HG02840 (cell line): ENCODE data around the gene CMTM4.
"Not testable (repeated sequence)": the region's sequence is repeated elsewhere in the genome, so short reads cannot be mapped to it uniquely, and the experiment has no call there.

Experiments
- ATAC-seq: cut with Tn5 transposase; IDR thresholded peaks from one replicate; pipeline ENCODE4 v1.9.1; 2021; ENCODE audit warnings: mild to moderate bottlenecking, moderate library complexity, moderate number of reproducible peaks; ENCODE audit not compliant: unreplicated experiment, low FRiP score

CMTM4 gene

DNA sequence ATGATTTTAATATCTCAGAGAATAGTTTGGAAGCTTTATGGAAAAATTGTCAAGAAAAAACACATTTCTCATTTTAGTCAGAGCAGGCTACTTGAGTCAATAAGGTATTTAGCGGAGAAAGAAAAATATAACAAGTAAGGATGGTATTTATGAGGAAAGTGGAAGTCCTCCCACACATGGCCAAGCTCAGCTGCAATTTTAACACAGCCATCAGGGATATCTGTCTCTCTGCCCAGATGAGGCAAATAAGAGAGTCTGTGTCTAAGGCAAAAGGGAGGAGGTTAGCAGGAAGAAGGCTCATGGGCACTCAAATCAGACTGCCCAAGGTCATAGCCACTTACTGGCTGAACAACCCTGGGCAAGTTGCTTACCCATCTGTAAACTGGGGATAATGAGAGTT is 122.5 kb downstream of the CMTM4 start:
- no peak for ATAC-seq

DNA sequence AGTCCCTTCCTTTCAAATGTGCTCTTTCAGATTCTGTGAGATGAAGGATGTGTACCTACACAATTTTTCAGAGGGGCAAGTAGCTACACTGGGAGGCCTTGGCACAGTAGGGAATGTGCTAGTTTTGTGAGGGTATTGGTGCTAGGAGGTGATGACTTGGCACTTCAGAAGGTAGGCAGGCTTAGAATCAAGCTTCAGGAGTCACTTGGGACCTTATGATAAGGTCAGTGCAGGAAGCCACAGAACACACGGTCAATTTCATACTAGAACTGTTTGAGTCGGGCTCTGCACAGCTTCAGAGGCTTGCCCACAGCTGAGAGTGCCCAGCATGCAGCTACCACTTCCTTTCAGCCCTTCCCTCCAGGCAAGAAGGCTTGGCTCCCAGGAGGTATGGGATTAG is 124.2 kb downstream of the CMTM4 start:
- ATAC-seq = no peak

DNA sequence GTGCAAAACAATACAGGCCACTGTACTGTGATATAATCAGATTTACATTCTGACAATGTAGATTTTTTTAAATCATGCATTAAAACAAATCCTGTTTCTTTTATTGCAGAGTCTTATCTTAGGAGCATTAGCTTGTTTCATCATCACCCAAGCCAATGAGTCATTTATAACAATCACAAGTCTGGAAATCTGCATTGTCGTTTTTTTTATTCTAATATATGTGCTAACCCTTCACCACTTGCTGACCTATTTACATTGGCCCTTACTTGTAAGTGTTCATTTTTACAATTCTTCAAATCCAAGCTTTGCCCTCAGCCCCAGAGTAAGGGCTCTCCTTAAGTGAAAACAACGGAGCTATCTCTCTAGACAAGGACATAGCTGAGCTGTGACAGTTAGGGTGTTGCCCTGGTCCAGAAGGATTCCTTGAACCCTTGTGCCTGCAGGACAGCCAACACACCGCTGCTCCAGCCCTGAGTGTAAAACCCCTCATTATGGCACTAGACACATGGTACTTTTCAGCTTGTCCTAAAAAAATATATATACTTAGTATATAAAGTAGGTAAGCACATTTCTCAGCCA is 126.6 kb downstream of the CMTM4 start:
- no peak for ATAC-seq

DNA sequence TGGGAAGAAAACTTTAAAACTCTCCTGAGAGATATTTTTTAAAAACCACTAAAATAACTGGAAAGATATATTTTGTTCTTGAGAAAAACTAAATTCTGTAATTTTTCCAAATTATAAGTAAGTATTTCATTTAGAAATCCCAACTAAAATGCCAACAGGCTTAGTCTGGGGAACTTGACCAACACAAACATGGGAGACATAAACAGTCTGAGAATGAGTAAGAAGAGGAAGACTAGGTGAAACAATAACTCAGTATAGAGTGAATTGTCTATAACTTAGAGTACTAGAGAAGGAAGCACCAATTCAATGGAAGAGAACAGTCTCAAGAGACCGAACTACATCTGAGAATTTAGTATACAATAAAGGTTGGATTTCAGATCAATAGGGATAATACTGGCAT is 127.4 kb downstream of the CMTM4 start:
- no peak for ATAC-seq

DNA sequence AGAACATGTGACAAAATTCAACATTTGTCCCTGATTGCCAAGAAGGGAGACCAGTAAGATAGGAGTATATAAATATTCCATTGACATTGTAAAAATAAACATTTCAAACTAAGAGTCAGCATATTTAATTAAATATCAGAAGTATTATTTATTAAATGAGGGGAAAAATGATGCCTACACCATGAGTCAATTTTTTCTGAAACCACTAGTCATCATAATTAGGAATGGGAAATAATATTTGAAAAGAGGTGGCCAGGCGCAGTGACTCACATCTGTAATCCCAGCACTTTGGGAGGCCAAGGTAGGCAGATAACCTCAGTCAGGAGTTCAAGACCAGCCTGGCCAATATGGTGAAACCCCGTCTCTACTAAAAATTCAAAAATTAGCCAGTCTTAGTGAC is 128.2 kb downstream of the CMTM4 start:
- no peak for ATAC-seq

DNA sequence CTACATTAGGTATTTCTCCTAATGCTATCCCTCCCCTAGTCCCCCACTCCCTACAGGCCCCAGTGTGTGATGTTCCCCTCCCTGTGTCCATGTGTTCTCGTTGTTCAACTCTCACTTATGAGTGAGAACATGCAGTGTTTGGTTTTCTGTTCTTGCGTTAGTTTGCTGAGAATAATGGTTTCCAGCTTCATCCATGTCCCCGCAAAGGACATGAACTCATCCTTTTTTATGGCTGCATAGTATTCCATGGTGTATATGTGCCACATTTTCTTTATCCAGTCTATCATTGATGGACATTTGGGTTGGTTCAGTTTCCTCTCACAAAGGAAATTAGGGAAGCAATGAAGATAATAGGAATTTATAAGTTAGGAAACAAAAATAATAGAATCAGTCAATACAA is 129.3 kb downstream of the CMTM4 start:
- not testable (repeated sequence) for ATAC-seq

DNA sequence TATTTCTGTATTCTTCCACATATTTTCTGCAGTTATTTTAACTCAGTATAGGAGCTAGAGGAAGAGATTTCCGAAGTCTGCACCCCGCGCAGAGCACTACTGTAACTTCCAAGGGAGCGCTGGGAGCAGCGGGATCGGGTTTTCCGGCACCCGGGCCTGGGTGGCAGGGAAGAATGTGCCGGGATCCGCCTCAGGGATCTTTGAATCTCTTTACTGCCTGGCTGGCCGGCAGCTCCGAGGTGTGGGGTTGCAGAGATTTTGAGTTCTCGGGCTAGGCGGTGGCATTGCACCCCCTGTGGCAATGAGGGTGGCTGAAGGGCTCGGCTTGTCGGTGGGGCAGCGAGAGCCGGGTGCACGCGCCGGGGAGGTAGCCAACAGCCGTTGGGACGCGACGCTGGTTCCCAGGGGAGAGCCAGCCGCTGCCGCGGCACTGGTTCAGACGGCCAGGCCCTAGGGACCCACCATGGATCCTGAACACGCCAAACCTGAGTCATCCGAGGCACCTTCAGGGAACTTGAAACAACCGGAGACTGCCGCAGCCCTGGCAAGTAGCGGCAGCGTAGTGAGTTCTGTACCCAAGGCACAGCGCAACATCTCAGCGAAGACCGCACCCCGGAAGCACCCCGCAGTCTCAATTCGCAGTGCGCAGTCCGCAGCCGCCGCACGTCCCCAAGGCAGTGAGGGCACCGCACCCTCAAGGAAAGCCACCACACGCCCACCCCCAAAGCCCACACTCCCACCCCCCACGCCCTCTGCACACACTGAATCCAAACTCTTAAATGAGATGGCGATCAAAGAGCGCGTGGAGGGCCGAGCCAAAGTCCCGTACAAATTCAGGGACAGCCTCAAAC is 130.3 kb downstream of the CMTM4 start, which contains the start of gene CMTM1:
TSS of gene CMTM1 (plus strand) at position 389 of the 851 bp plus-strand sequence. CDS start at position 464, 75 bp downstream.
- ATAC-seq = no peak
